Skeletal muscle cell (primary cell): ENCODE measurements around the gene EYS.
"Not testable (repeated sequence)": the region's sequence is repeated elsewhere in the genome, so short reads cannot be mapped to it uniquely, and the experiment has no call there.

ENCODE experiments used
- DNase-seq: peaks from one replicate; pipeline ENCODE4 v3.0.0-alpha.2; 2010; ENCODE audit warnings: low read depth
- H3K4me3 ChIP-seq: 2 replicates; pipeline ENCODE4 v1.5.1; 2011; ENCODE audit warnings: low read depth, mild to moderate bottlenecking, control low read depth, low read length, moderate library complexity

The EYS gene

DNA sequence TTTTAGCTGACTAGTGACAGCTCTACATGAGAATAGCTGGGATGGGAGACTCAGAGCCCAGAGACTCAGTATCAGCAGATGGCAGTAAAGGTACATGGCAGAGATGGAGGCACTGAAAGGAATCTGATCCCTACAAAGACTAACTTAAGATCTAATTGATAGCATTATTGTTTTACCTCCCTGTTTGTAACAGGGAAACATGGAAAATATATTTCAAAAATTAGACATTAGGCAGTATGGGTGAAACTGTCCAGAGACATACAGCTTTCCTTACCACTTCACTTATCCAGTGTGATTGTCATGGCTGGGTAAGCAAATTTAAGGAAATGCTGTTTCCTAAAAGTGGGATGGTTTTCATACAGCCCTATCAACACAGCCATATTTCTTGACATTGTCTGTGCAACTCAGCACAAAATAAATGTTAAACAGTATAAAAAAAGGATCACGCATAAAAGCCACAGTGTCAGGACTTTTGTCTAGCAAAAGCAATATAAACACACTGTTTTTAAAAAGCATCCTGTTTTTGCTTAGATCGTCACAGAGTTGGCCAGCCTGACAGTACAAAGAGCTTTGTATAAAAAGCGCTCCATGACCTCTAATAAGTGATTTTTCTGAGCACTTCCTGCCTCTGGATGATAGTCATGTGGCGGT lies 1694.5 kb downstream of the EYS start:
- peak; percentile 29 for DNase-seq
- H3K4me3 ChIP-seq: no peak overlapping the region

DNA sequence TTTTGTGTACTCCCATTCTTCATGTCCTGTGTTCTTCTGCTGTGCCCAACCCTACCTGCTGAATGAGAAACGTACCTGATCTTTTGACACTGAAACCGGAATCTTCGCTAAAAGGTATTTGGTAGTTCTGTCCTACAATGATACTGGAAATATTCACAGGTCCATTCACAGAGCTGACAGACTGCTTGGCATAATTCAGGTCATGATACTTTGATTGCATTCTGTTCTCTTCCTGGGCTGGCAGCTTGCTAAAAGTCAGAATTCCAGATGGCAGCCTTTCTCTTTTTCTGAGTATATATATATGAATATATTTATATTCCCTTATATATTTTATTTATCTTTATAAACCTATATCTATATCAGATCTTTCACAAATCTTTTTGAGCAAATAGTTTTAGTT lies 1696.4 kb downstream of the EYS start:
- DNase-seq: no peak
- no peak overlapping the region for H3K4me3 ChIP-seq

DNA sequence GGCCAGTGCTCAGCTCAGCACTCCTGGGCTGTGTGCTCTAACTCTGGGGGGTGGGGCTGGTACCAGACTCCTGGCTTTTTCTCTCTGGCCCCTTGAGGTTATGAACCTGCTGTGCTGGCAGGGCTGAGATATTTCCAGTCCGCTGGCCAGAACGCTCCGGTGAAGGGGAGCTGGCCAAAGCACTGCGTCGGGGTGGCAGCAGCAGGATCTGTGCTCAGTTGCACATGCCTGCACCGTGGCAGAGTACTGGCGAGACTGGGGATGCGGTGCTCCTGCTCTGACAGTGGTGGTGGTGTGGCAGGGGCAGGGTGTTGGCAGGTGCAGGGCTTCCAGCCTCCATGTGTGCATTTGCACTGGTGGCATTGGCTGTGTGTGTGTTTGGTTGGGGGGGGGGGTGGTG lies 1697.0 kb downstream of the EYS start:
- H3K4me3 ChIP-seq: no peak overlapping the region
- DNase-seq: no peak

DNA sequence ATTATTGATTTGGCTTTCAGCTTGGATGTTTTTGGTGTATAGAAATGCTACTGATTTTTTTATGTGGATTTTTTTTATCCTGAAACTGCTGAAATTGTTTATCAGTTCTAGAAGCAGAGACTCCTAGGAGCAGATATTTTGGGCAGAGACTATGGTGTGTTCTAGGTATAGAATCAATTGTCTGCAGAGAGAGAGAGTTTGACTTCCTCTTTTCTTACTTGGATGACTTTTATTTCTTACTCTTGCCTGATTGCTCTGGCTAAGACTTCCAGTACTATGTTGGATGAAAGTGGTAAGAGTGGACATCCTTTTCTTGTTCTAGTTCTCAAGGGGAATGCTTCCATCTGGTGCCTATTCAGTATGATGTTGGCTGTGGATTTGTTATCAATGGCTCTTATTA lies 1700.8 kb downstream of the EYS start:
- no peak overlapping the region for H3K4me3 ChIP-seq
- DNase-seq: no peak

DNA sequence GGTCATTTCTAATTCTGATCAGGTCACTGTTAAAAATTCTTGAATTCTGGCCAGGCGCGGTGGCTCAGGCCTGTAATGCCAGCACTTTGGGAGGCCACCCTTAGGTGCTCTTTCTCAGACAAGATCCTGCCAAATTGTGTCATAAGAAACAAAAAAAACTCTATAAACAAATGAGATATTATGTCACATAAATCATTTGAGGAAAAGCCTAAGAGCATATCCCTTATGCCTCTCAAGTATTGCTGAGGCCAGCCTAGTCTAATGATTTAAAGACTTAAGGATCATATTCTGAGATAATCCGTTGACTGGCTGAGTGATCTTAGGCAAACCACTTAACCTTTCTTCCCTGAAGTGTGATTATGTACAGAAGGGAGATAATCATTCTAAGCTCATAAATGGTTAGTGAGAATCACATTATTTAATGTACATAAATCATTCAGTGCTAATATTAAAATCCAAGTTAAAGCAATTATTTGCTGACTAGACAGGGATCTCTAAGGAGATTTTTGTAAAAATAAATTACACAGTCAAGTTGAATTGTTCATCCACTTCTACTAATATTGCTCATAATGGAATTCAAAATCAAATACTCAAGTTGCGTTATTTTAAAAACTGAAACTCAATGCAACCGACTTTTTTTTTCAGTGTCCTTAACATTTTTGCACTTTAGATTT lies 1706.1 kb downstream of the EYS start:
- DNase-seq: no peak

DNA sequence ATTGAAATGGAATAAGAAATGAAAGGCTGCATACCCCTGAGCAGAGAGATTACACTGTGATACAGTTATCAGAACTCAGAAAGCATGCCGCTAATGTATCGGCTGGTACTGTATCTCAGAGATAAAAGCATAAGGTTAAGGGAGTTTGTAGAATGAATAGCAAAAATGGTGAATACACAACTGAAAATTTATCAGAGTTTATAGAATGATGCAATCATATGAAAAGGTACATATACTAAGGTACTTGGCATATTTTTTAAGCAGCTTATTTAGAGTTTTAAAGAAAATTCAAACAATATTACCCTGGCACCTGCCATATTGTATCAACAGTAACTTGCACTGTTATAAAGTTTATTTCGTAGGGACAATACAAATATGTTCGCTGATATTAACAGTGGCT lies 1707.4 kb downstream of the EYS start:
- no peak for DNase-seq
- no peak overlapping the region for H3K4me3 ChIP-seq

More for the DNA sequence above, 1706.1 kb downstream of the EYS start:
- no peak overlapping the region for H3K4me3 ChIP-seq

DNA sequence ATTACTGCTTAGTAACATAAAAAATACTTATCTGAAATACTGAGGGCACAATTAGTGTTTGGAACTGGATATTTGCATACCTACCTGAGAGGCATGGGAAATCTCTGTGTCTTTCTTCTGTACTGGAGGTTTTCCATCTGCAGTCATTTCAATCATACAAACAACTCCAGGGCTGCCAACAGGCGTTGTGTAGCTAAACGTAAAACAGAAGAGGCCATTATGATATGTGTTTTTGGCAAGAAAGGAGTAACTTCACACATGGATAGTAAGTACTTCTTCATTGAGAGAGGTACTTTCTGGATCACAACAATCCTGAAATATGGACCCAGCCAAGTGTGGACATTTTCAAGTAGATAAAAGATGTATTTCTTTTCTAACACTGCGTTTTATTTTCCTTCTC lies 1708.0 kb downstream of the EYS start:
- no peak for DNase-seq
- no peak overlapping the region for H3K4me3 ChIP-seq

DNA sequence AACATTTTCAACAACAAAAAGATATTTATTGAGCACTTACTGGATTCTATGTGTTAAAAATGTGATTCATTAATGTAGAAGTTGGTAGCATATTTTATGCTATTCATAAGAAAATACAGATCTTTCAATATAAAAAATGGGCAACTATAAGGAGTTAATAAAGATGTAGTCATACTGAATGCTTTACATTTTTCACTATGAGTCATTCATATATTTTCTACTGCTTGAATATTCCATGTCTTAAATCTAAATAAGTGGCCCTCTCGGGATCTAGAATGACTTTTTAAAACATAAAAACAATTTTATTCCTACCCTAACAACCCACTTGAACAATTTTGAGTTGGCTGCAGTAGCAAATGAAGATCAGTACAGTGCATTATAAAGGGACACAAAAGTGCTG lies 1709.3 kb downstream of the EYS start:
- no peak for DNase-seq
- no peak overlapping the region for H3K4me3 ChIP-seq

DNA sequence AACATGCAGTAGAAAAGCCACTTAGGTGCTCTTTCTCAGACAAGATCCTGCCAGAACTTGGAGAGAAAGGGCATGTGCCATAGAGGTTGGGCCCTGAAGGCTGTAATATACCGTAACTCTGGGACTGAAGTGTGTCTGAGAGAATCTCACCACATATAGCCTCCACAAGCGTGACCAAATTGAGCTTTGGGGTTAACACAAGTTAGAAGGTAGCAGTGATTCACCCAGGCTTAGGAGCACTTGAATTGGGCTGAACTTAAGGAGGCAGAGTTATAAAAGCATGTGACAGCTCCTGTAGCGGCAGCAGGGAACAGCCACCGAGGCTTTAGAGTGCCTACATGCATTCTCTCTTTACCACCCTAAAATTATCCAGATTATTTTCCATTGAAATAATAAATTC lies 1709.8 kb downstream of the EYS start:
- no peak for DNase-seq
- H3K4me3 ChIP-seq: no peak overlapping the region

DNA sequence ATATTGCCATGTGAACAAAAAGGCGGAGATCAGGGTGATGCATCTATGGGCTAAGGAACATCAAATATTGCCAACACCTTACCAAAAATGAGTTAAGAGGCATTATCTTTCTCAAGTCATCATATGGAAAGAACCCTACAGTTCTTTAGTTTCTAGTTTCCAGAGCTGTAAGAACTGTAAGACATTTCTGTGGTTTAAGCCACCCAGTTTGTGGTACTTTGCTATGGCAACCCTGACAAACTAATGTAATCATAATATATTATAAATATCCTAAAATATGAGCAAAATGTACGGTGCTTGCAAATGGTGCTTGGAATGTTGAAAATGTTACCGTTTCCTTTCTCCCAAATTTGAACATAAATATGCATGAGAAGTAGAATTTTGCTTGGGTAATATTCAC lies 1721.8 kb downstream of the EYS start:
- no peak overlapping the region for H3K4me3 ChIP-seq
- DNase-seq: no peak

DNA sequence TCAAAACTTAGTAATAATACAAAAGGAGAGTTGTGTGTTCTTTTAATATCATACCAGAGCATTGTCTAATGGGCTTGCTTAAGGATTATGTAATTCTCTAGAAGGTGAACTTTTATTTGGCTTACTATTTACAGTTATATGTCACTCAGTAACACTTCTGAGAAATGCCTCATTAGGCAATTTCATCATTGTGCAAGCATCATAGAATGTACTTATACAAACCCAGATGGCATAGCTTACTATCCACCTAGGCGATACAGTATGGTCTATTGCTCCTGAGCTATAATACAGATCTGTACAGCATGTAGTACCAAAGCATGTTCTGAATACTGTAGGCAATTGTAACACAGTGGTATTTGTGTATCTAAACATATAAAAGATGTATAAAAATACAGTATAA lies 1731.3 kb downstream of the EYS start:
- no peak for DNase-seq
- no peak overlapping the region for H3K4me3 ChIP-seq

DNA sequence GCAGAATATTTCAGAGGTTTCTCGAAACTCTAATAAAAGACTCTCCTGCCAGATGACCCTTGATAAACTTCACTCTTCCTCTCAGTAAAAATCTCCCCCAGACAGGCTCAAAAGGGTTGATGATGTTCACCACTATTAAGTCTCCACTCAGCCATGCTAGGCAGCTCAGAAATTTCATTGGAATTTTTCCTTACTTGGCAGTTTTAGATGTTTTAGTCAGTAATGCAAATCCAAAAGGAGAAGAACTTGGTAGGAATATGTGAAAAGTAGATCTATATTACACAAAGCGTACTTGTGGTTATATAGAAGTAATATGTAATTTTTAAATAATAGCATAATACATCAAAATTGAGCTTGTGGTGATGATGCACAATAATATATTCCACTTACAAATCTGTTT lies 1738.4 kb downstream of the EYS start:
- H3K4me3 ChIP-seq: no peak overlapping the region
- no peak for DNase-seq

DNA sequence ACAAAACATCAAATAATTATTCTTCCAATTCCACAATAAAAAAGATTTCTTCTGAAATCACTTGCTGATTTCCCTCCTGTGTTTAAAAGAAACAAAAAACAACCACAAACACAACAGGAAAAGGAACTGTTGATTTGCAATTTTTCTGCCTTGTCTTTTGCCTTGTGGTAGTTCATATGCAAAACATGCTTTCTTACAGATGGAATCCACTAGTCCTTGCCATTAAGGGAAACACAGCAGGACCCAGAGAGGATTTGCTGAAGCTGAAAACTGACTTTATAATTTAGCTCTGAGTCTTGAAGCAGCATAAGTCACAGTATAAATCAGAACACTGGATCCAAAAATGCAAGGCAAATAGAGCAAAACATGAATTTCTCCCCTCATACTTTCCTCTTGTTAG lies 1742.7 kb downstream of the EYS start:
- H3K4me3 ChIP-seq: no peak overlapping the region
- DNase-seq: no peak

DNA sequence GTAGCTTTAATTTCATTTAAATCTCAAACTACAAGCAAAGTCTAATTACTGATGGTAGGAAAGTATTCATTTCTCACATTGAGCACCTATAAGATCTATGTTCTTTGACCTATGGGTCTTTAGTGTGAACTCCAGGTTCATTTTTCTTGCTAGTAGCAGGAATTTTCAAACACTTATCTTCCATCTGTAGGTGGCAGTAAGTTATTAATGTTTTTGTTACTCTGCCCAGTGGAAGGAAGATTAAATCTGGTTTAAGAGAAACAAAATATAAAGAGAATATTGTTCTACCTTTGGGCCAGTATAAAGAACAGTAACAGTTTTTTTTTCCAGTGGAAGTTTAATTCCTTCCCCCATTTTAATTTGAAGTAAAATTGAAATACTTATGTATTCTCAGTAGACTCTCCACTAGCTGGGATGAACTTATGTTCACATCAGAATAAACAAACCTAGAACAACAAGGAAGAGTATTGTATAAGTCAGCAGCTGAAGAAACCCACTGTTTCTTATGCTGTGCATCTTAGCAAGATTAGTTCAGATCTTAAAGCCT lies 1743.2 kb downstream of the EYS start:
- no peak for DNase-seq
- no peak overlapping the region for H3K4me3 ChIP-seq

DNA sequence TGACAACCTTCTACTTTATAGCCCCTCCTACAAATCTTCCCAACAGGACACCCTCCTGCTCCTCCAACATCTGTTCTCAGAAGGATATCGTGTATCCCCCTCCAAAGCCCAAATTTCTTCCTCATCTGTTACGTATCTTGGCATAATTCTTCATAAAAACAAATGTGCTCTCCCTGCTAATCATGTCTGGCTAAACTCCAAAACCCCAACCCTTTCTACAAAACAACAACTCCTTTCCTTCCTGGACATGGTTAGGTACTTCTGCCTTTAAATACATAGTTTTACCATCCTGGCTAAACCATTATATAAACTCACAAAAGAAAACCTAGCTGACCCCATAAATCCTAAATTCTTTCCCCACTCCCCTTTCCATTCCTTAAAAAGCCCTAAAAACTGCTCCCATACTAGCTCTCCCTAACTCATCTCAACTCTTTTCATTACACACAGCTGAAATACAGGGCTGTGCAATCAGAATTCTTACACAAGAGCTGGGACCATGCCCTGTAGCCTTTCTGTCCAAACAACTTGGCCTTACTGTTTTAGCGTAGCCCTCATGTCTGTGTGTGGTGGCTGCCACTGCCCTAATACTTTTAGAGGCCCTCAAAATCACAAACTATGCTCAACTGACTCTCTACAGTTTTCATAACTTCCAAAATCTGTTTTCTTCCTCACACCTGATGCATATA lies 1753.5 kb downstream of the EYS start:
- H3K4me3 ChIP-seq, DNase-seq: not testable (repeated sequence)

DNA sequence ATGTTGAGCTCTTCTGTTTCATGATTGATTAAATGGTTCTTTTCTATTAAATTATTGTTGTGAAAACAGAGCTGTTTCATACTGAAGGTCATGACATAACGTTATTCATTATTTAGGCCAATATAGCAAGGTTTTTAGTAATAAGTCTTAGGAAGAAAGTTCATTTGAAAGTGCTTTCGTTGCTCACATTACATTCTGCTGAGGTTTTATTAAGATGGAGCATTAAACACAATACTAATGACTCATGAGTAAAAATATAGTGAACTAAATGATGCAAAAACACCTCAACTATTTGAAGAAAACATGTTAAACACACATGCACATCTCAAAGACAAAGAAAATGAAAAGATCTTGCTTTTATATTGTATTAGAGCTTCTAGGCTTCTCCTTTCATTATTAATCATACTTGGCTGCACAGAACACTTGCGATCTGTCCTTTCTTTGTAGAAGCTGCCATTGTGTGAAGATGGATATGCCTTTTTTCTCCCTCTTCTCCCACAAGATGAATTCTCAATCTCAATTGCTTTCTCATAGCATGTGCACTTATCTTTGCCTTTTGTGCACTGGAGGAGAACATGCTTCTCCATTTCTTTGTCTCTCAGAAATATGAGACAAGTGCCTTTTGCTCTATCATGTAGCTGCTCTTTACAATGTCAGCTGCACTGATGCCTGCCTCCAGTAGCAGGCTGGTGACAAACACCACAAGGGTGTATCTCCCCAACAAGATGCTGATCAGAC lies 1759.1 kb downstream of the EYS start:
- no peak for DNase-seq
- H3K4me3 ChIP-seq: no peak overlapping the region

DNA sequence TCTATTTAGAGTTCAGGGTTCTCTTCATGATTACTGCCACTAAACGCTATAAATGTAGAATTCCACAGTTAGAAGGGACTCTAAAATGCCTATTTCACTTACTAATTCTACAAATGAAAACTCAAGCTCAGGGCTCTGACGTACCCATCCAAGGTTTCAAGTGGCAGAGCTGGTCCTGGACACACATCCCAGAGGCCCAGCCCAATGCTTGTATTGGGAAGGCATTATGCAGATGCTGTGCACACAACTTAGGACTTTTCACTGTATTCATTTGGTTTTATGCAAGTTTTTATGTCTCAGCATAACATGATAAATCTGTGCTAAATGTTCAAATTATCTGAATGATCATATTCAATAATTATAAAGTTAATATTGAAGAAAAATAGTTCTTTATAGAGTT lies 1761.0 kb downstream of the EYS start:
- DNase-seq: no peak

DNA sequence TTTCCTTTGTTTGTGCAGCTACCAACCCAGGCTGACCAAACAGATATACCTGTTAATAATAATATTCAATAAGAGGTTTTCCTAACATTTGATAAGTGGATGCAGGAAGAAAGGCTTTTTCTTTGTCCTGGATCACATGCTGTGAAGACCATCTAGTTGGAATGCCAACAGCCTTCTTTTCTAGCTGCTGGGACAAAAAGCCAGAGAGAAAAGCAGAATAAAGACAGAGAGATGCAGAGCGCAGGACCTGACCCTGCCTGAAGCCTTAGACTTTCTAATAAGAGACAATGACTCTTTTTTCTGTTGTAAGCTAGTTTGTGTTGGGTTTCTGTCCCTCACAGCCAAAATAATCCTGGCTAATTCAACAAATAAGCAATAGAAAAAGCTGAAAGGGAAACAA lies 1763.2 kb downstream of the EYS start:
- H3K4me3 ChIP-seq: no peak overlapping the region
- no peak for DNase-seq

More for the DNA sequence above, 1761.0 kb downstream of the EYS start:
- H3K4me3 ChIP-seq: no peak overlapping the region

DNA sequence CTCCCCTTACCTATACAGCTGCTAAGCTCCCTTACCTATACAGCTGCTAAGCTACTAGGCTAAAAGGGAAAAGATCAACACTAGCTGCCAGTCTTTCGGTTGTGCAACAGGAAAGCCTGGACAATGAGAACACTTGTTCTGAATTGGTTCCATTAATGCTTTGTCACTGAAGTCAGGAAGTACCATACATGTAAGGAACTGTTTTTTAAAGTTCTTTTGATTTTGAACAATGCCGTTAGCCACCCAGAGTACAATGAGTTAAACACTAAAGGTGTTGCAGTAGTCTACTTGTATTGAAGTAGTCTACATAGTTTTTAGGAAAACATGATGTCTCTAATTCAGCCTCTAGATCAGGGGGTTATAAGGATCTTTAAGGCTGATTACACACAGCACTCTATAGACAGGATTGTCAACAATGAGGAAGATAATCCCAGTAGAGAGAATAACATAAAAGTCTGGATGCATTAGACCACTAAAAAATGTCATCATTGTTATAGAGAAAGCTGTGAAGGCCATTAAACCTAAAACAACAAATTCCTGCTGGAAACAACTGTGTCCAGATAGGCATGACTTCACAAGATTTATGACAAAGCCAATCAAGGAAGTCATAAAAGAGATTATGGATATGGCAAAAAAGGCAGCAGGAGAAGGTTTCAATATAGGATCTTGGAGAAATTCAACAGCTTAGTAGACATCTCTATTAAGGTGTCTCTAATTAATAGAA lies 1765.1 kb downstream of the EYS start:
- DNase-seq: no peak

More for the DNA sequence above, 1765.1 kb downstream of the EYS start:
- no peak overlapping the region for H3K4me3 ChIP-seq
